Stimulated activated CD8-positive, alpha-beta memory T cell treated with anti-CD3 and anti-CD28 coated beads, Interleukin-7, amount 100 ng/mL, for 4 hours (primary cell): ENCODE measurements around the gene TTC39A.

ENCODE experiments used
- DNase-seq, 2 donors: peaks; one replicate each; pipeline ENCODE4 v3.0.0-alpha.2; 2020; ENCODE audit warnings: low read depth in 2 of 2

Gene TTC39A

GRCh38 chr1:51330331-51331201 is at the start of gene TTC39A:
Gene TTC39A, minus strand, starts transcription at chr1:51330562. Its CDS starts 85 bp downstream, at chr1:51330477.
- DNase-seq, result no peak

GRCh38 chr1:51378871-51379270 is 48.5 kb upstream of the TTC39A start:
- DNase-seq, result no peak

DNA sequence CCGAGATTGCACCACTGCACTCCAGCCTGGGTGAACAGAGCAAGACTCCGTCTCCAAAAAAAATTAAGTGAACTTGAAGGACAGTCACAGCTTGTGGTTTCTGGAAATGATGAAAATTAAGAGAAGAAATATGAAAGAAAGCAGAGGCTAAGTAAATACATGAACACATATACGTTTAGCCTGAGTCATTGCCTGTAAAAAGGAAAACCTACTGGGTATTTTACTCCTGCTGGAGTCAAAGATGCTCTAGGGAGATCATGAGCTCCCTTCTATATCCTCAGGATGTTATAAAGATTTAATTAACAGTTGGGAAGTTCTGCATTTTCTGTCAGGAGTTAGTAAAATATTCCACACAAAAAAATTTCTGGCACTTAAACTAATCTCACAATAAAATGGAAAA is 43.5 kb upstream of the TTC39A start:
- no peak for DNase-seq

DNA sequence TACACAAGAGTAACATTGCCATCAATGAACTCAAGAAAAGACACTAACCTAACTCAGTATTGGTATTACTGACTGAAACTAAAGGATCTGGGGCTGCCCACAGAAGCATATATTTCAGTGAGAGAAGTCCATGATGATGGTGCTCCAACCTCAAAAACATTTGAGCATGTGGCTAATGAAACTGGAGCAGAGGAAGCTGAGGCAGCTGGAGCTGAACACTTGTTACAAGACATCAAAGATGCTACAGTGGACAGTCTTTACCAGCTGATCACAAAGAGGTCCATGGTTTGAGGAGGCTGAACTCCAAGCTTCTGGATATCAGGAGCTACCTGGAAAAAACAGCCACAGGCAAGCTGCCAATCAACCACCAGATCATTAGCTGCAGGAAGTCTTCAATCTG is 42.2 kb upstream of the TTC39A start:
- DNase-seq, result no peak

DNA sequence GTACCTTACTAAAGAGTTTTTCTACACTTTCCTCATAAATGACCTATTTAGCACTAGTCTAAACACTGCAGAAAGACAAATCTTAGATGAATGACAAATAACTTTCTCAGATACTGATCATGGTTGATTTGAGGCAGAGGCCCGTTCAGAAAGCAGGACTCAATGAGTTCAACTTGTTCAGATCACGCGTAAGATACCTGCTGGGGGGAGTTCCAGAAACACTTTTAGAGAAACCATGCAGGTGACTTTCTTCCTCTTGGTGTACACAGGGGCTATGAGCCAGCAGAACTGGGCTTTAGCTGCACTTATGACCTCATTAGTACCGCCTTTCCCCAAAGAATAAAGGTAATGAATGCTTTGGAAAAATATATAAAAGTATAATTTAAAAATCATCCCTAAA is 38.8 kb upstream of the TTC39A start:
- no peak for DNase-seq

- DNase-seq, result no peak
Measured at GRCh38 chr1:51365774-51366173, 35.4 kb upstream of the TTC39A start.

GRCh38 chr1:51359879-51360278 is 29.5 kb upstream of the TTC39A start:
- DNase-seq, result no peak

- DNase-seq, result no peak
Measured at GRCh38 chr1:51355382-51355781, 25.0 kb upstream of the TTC39A start.

DNA sequence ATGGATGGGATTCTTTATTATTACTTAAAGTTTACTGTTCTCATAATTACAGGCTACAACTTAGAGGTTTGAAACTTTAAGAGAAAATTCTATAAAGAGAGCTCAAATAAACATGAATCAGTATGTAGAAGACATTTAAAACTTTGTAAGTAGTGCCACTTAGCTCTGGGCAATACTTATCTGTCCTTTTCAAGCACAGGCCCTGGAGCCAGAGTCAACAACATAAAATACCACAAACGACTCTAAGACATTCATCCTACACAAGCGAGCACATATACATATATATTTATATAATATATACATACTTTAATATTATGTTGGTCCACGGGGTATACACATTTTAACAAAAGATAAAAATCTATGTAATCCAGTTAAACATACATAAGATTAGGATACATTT is 24.1 kb upstream of the TTC39A start:
- no peak for DNase-seq

- DNase-seq, result no peak
Measured at GRCh38 chr1:51351907-51352306, 21.5 kb upstream of the TTC39A start.

- DNase-seq, result no peak
Measured at GRCh38 chr1:51349862-51350261, 19.5 kb upstream of the TTC39A start.

DNA sequence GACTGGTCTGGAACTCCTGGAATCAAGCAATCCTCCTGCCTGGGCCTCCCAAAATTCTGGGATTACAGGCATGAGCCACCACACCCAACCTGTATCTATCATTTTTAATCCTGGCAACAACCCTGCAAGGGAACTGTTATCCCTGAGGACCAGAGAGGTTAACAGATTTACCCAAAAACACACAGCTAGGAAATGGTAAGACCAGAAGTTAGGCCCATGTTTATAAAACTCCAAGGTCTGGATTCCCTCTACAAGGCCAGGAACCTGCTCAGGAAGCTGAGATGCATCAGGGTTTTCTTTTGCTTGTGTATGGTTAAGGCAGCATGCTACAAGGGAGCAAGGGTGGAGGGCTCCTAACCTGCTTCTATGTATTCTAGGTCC is 17.8 kb upstream of the TTC39A start:
- no peak for DNase-seq

DNA sequence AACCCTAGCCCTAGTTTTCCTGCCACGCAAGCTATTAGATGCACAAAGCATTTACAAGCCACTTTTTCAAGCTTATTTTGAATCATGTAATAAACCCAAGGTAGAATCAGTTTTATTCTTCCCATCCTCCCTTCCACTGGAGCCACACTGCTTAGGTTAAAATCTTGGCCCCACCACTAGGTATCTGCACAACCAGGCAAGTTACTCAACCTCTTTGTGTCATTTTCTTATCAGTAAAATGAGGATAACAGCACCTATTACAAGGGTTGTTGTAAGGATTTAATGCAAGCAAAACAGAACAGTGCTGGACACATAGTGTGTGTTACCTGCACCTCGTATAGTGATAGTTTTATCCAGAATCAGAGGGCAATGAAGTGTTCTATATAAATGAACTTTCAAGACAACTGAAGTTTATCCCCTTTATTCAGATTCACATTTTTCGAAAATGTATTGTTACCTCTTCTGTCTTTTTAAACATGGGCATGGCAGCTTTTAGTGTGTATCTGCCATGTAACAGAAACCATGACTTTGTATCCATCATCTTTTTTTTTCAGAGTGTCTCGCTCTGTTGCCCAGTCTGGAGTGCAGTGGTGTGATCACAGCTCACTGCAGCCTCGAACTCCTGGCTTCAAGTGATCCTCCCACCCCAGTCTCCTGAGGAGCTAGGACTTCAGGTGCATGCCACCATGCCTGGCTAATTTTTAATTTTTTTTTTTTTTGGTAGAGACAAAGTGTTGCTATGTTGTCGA is 17.2 kb upstream of the TTC39A start:
- no peak for DNase-seq

- no peak for DNase-seq
Measured at GRCh38 chr1:51346086-51346942, 16.0 kb upstream of the TTC39A start.

DNA sequence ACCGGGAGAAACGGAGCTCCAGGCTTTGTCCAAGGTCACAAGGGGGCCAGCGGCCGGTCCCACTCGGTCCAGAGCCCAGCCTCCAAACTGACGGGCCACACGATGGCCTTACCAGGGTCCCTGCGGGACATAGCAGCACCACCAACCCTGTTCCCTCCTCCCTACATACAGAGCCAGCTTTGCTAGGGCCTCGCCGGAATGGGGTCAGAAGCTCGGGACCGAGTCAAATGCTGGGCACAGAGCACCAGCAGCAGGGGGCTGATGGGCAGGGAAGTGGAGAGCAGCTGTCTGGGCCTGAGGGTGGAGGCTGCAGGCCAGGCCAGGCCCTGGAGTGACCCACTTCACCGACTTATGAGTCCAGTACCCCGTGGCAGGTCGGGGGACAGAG is 14.9 kb upstream of the TTC39A start:
- no peak for DNase-seq

DNA sequence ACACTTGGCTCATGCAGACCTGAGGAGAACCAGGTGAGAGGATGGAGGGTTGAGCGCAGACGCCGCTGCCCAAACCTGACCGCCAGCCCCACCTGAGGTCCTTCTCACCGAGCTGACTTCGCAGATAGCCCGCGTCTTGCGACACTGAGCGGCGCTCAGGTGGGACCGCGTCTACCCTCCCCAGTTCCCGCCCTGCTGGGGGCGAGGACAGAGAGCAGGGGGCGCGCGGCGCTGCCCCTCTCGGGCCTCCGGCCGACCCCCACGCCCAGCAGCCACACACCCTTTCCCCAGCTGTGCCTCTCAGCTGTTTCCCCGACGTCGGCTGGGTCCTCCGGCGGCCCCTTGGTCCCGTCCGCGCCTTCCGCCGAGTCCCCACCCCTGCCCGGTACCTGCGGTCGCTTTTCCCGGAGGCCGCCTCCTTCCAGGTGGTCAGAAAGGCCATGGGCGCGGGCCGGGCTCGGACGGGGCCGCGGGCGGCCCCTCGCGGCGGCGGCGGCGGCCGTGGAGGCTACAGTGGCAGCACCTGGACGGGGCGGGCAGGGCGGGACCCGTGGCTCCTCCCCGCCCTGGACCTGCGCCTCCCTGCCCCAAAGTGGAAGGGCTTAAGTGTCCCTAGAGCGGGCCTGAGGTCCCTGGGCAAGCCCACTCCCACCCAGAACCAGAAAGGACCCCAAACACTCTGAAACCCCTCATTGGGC is 14.4 kb upstream of the TTC39A start:
- DNase-seq, result no peak

DNA sequence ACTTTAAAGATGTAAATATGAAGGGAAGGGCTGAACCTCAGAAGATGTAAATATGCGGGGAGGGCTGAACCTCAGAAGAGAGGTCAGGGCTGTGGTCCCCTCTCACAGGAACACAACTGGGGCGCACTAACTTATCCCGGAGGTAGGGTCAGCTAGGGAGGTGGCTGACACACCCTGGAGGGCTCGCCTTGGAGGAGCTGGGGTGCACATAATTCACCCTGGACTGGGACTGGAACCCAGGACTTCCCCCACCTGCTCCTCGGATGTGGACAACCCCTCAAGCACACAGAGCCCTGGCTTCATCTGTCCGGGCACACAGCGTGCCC is 13.9 kb upstream of the TTC39A start:
- DNase-seq, result no peak

GRCh38 chr1:51343624-51344023 is 13.3 kb upstream of the TTC39A start:
- no peak for DNase-seq

DNA sequence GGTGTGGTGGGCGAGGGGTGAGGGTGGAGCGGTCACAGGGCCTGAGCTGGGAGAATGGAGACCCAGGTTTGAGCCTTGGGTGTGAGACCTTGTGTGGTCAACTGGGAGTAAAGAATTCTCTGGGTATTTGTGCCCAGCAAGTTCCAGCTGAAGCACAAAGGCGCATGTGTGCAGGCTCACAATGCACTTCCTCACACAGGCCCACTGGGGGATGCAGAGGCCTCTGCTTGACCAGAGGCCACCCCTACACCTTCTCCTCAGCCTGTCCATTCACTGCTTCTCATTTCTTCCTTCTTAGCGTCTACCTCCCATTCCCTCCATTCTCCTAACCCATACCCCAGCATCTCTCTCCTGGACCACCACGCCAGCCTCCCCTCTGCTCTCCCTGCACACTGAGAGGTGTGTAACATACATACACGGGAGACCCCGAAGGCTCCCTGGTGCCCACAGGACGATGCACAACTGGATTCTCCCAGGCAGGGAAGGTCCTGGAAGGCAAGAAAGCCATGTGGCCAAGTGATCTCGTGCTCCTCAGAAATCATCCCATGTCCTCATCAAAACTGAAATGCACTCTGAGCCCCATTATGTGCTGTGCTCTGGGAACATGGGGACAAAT is 12.3 kb upstream of the TTC39A start:
- no peak for DNase-seq

DNA sequence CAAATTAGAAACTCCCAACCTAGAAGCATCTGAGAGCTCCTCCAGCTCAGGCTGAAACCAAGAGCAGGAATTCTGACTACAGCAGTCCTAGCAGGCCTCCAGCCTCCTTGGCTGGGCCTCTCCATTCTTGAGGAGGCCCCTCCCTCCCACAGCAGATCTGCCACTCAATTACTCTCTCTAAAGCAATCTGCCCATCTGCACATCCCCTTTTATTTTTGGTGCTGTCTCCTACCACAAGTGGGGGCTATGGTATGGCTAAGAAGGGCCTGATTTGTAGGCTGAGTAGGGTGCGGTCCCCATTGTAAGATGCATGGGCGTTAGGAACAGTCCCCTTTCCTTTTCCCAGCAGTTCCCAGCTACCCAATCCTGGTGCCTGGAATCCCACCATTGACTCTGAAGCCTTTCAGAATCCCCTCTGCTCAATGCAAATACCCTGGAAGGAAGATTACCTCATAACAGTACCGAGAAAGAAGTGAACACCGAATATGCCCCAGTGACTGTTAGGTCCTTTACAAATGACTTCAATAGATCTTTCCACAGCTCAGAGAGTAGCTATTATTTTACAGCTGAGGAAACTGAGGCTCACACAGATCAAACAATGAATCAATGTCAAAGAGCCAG is 11.6 kb upstream of the TTC39A start:
- no peak for DNase-seq

- no peak for DNase-seq
Measured at GRCh38 chr1:51340380-51340779, 10.0 kb upstream of the TTC39A start.
